H9 (cell line): ENCODE measurements around the gene RUNDC1. TPM values are rescaled to one million over a fixed set of nuclear protein-coding genes. Genes with fewer than 3 reads are reported as not detected.

Source experiments
- DNase-seq: peaks from one replicate; pipeline ENCODE4 v3.0.0-alpha.2; 2017
- H2AFZ ChIP-seq: one replicate; pipeline ENCODE4 v1.6.1; 2013; ENCODE audit warnings: mild to moderate bottlenecking, low read length, control low read depth, moderate library complexity
- H2AK5ac ChIP-seq: 2 replicates; pipeline ENCODE4 v1.6.1; 2013; ENCODE audit warnings: low read length, control low read depth, mixed read lengths; ENCODE audit not compliant: insufficient read length
- H2BK120ac ChIP-seq: one replicate; pipeline ENCODE4 v1.6.1; 2013; ENCODE audit warnings: low read depth, mild to moderate bottlenecking, low read length, control low read depth, inconsistent platforms; ENCODE audit not compliant: poor library complexity, severe bottlenecking
- H2BK12ac ChIP-seq: 2 replicates; pipeline ENCODE4 v1.6.1; 2013; ENCODE audit warnings: low read length, control low read depth, mixed read lengths, low read depth; ENCODE audit not compliant: insufficient read length
- H2BK15ac ChIP-seq: 2 replicates; pipeline ENCODE4 v1.6.1; 2013; ENCODE audit warnings: low read depth, low read length, control low read depth
- H2BK20ac ChIP-seq: one replicate; pipeline ENCODE4 v1.6.1; 2013; ENCODE audit warnings: low read depth, mild to moderate bottlenecking, low read length, control low read depth, inconsistent platforms; ENCODE audit not compliant: poor library complexity, severe bottlenecking
- H2BK5ac ChIP-seq: 2 replicates; pipeline ENCODE4 v1.6.1; 2013; ENCODE audit warnings: low read length, control low read depth, mixed read lengths; ENCODE audit not compliant: insufficient read length
- H3K14ac ChIP-seq: 2 replicates; pipeline ENCODE4 v1.6.1; 2013; ENCODE audit warnings: low read length, control low read depth; ENCODE audit not compliant: insufficient read depth
- H3K18ac ChIP-seq: 2 replicates; pipeline ENCODE4 v1.6.1; 2013; ENCODE audit warnings: low read depth, mild to moderate bottlenecking, mixed read lengths, low read length, control low read depth; ENCODE audit not compliant: insufficient read length
- H3K23ac ChIP-seq: 2 replicates; pipeline ENCODE4 v1.6.1; 2013; ENCODE audit warnings: low read length, control low read depth, mixed read lengths, low read depth; ENCODE audit not compliant: insufficient read length
- H3K23me2 ChIP-seq: 2 replicates; pipeline ENCODE4 v1.6.1; 2013; ENCODE audit warnings: low read depth, mild to moderate bottlenecking, mixed read lengths, low read length, control low read depth; ENCODE audit not compliant: insufficient read length, poor library complexity, severe bottlenecking
- H3K27ac ChIP-seq: 2 replicates; pipeline ENCODE4 v1.5.1; 2013; ENCODE audit warnings: low read length, control low read depth, mixed read lengths, low read depth; ENCODE audit not compliant: insufficient read length
- H3K27me3 ChIP-seq: 2 replicates; pipeline ENCODE4 v1.6.1; 2013; ENCODE audit warnings: low read length, control low read depth, inconsistent platforms; ENCODE audit not compliant: insufficient read depth
- H3K4ac ChIP-seq: 2 replicates; pipeline ENCODE4 v1.6.1; 2013; ENCODE audit warnings: low read depth, mild to moderate bottlenecking, control low read depth, inconsistent platforms, low read length, moderate library complexity
- H3K4me1 ChIP-seq: 2 replicates; pipeline ENCODE4 v1.6.1; 2013; ENCODE audit warnings: low read length, control low read depth, inconsistent platforms; ENCODE audit not compliant: insufficient read depth
- H3K4me2 ChIP-seq: 2 replicates; pipeline ENCODE4 v1.6.1; 2013; ENCODE audit warnings: low read length, control low read depth, mixed read lengths; ENCODE audit not compliant: insufficient read length, insufficient read depth
- H3K56ac ChIP-seq: 2 replicates; pipeline ENCODE4 v1.6.1; 2013; ENCODE audit warnings: low read depth, mild to moderate bottlenecking, mixed read lengths, low read length, control low read depth; ENCODE audit not compliant: insufficient read length
- H3K79me1 ChIP-seq: 2 replicates; pipeline ENCODE4 v1.6.1; 2013; ENCODE audit warnings: low read depth, mild to moderate bottlenecking, moderate library complexity, low read length, control low read depth, inconsistent platforms; ENCODE audit not compliant: insufficient read depth, poor library complexity, severe bottlenecking
- H3K79me2 ChIP-seq: 2 replicates; pipeline ENCODE4 v1.6.1; 2013; ENCODE audit warnings: low read length, control low read depth, inconsistent platforms; ENCODE audit not compliant: insufficient read depth
- H3K9ac ChIP-seq: 2 replicates; pipeline ENCODE4 v1.6.1; 2013; ENCODE audit warnings: low read length, control low read depth, mixed read lengths; ENCODE audit not compliant: insufficient read length; ENCODE audit errors: extremely low read depth
- H3K9me3 ChIP-seq: one replicate; pipeline ENCODE4 v1.6.1; 2013; ENCODE audit warnings: low read depth, low read length, inconsistent platforms; ENCODE audit not compliant: control insufficient read depth
- H3T11ph ChIP-seq: one replicate; pipeline ENCODE4 v1.6.1; 2013; ENCODE audit warnings: mild to moderate bottlenecking, low read length, control low read depth, inconsistent platforms
- H4K20me1 ChIP-seq: one replicate; pipeline ENCODE4 v1.6.1; 2013; ENCODE audit not compliant: control insufficient read depth, insufficient read length, insufficient read depth
- H4K5ac ChIP-seq: 2 replicates; pipeline ENCODE4 v1.6.1; 2013; ENCODE audit warnings: low read depth, mild to moderate bottlenecking, mixed read lengths, low read length, control low read depth; ENCODE audit not compliant: insufficient read length
- H4K8ac ChIP-seq: replicated peaks from 2 replicates; pipeline ENCODE4 v1.6.1; 2013; ENCODE audit warnings: low read length, control low read depth, mixed read lengths, low read depth; ENCODE audit not compliant: insufficient read length
- H4K91ac ChIP-seq: 2 replicates; pipeline ENCODE4 v1.6.1; 2013; ENCODE audit warnings: low read depth, mild to moderate bottlenecking, moderate library complexity, mixed read lengths, low read length, control low read depth; ENCODE audit not compliant: insufficient read length
- H3K27ac Mint-ChIP-seq, 3 experiments: 2 replicates in 2 of 3; 3 replicates in 1 of 3; pipeline ENCODE4 v1.8.0; 2020 to 2021; ENCODE audit warnings: mixed read lengths in 3 of 3, mild to moderate bottlenecking in 1 of 3, moderate library complexity in 1 of 3
- H3K27me3 Mint-ChIP-seq: 2 replicates; pipeline ENCODE4 v1.8.0; 2021; ENCODE audit warnings: low read depth, mild to moderate bottlenecking, moderate library complexity, mixed read lengths
- H3K36me3 Mint-ChIP-seq, 3 experiments: 2 replicates in 2 of 3; 3 replicates in 1 of 3; pipeline ENCODE4 v1.8.0; 2020 to 2021; ENCODE audit warnings: low read depth in 3 of 3, mixed read lengths in 3 of 3; ENCODE audit not compliant: insufficient read depth in 1 of 3
- H3K4me1 Mint-ChIP-seq, 2 experiments: 2 replicates each; pipeline ENCODE4 v1.8.0; 2020; ENCODE audit warnings: mixed read lengths in 2 of 2
- H3K4me3 Mint-ChIP-seq, 2 experiments: 2 replicates in 1 of 2; 3 replicates in 1 of 2; pipeline ENCODE4 v1.8.0; 2020 to 2021; ENCODE audit warnings: mild to moderate bottlenecking in 2 of 2, mixed read lengths in 2 of 2, moderate library complexity in 1 of 2
- H3K9me3 Mint-ChIP-seq, 2 experiments: 2 replicates in 1 of 2; 3 replicates in 1 of 2; pipeline ENCODE4 v1.8.0; 2020; ENCODE audit warnings: mild to moderate bottlenecking in 2 of 2, mixed read lengths in 2 of 2, moderate library complexity in 1 of 2
- CTCF ChIP-seq: fragments of 200-600 bp; sonication (generic); conservative IDR thresholded peaks from 3 replicates; pipeline ENCODE4 v1.8.0; 2021; ENCODE audit warnings: antibody characterized with exemption, mild to moderate bottlenecking
- WGBS: extraction: QIAGEN DNeasy Blood & Tissue Kit; methylation state at CpG from one replicate; pipeline ENCODE4 v1.1.7; 2013; ENCODE audit warnings: missing lambda C conversion rate, low lambda C conversion rate, mixed read lengths; ENCODE audit not compliant: insufficient read length; ENCODE audit errors: extremely low coverage; 5-methylcytosine and 5-hydroxymethylcytosine counted together
- total RNA-seq: library from RNA; stranded (reverse); gene quantifications from 2 replicates; pipeline ENCODE4 v1.2.1, GENCODE V29; 2021

The RUNDC1 gene
- total RNA-seq, 1 experiment from 2014 or later, result 18.8 TPM

GRCh38 chr17:43013296-43013695 lies 32.9 kb downstream of the RUNDC1 start:
- Histone ChIP-seq H3K4me2 (no peak overlapping the region), H2BK120ac (no peak overlapping the region), H3K27ac (no peak overlapping the region), H3K4ac (no peak overlapping the region), H3K27me3 (no peaks in the 10 kb centered on the region), H3K9me3 (no peaks in the 10 kb centered on the region), H3K9ac (no peak overlapping the region), H4K5ac (no peak overlapping the region), H4K8ac (no peak overlapping the region), H2BK5ac (no peak overlapping the region), H3K23ac (no peak overlapping the region), H3K23me2 (no peaks in the 10 kb centered on the region), H2BK12ac (no peak overlapping the region), H2AK5ac (no peak overlapping the region), H3K18ac (no peak overlapping the region), H4K91ac (no peak overlapping the region), H2BK15ac (no peak overlapping the region), H3K79me1 (no peaks in the 10 kb centered on the region), H3K56ac (no peak overlapping the region), H3T11ph (no peak overlapping the region), H3K79me2 (no peaks in the 10 kb centered on the region), H3K4me1 (no peaks in the 10 kb centered on the region; the same call in 1 of the 2 replicates), H2AFZ (no peak overlapping the region), H3K14ac (no peak overlapping the region), H4K20me1 (no peaks in the 10 kb centered on the region), H2BK20ac (no peak overlapping the region)
- TF ChIP-seq CTCF, result no peak
- no peak for DNase-seq
- H3K4me3 Mint-ChIP-seq, result no peak overlapping the region
- peak overlapping the region; percentile 7 to 92 (median 15); a peak in 4 of 7 replicates for H3K27ac Mint-ChIP-seq
- no peaks in the 10 kb centered on the region for H3K9me3 Mint-ChIP-seq
- peaks cover 20 to 40% of the 10 kb centered on the region in 2 experiments for H3K4me1 Mint-ChIP-seq
- no CpG with 5 or more reads among the region's 8 CpGs for WGBS
- H3K36me3 Mint-ChIP-seq, result peaks cover 11 to 33% (median 28%) of the 10 kb centered on the region in 3 experiments; a peak in 6 of 7 replicates
- no peaks in the 10 kb centered on the region for H3K27me3 Mint-ChIP-seq
